ENCODE results near the gene C6orf132. TPM values are rescaled to one million over a fixed set of nuclear protein-coding genes. Genes with fewer than 3 reads are reported as not detected.

The C6orf132 gene
- total and polyA plus RNA-seq, 2 of the 8 experiments (the other 6 are each of a cell fraction or from before 2014, with no cell fraction given) = 31.5 to 64.0 TPM

- peaks cover 2 to 8% (median 5%) of the 10 kb centered on the region in 4 experiments; a peak in 6 of 7 replicates for H3K4me1 ChIP-seq (replicated peaks in 1 of 4; ENCODE audit: control insufficient read depth in 3 of 4, insufficient read depth in 4 of 4, low read length in 3 of 4)
- H3K56ac ChIP-seq (replicated peaks; ENCODE audit: insufficient read length, low read depth, low read length) = no peak overlapping the region
- no peak for TF ChIP-seq POU5F1 (IDR thresholded peaks at IDR 0.05; ENCODE audit: low read depth, low read length)
- TF ChIP-seq, protein P1, sequence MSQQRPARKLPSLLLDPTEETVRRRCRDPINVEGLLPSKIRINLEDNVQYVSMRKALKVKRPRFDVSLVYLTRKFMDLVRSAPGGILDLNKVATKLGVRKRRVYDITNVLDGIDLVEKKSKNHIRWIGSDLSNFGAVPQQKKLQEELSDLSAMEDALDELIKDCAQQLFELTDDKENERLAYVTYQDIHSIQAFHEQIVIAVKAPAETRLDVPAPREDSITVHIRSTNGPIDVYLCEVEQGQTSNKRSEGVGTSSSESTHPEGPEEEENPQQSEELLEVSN (IDR thresholded peaks at IDR 0.05) = no peak
- TF ChIP-seq TBP (IDR thresholded peaks at IDR 0.05; ENCODE audit: low read depth, low read length) = no peak
- TF ChIP-seq TCF12 (IDR thresholded peaks at IDR 0.05; ENCODE audit: low read depth, low read length) = no peak
- TF ChIP-seq HDAC6 (IDR thresholded peaks at IDR 0.05; ENCODE audit: low read depth, low read length) = no peak
- H2AFZ ChIP-seq (ENCODE audit: low read length) = no peak overlapping the region
- H3K23me2 ChIP-seq (ENCODE audit: low read depth, low read length) = no peaks in the 10 kb centered on the region; the same call in 1 of the 2 replicates
- H4K20me1 ChIP-seq (replicated peaks in 1 of 2; ENCODE audit: control insufficient read depth in 1 of 2, insufficient read depth in 2 of 2, low read length in 2 of 2) = peaks cover 10 to 21% of the 10 kb centered on the region in 2 experiments
- no peak overlapping the region for H3K14ac ChIP-seq (ENCODE audit: insufficient read length)
- 93% methylated on average over 25 of the region's 25 CpGs; no CpG with 5 or more reads in 1 of the 2 experiments for WGBS, 2 experiments (ENCODE audit: extremely low coverage in 1 of 2, insufficient coverage in 1 of 2, insufficient read length in 1 of 2, insufficient replicate concordance in 2 of 2, low coverage in 1 of 2, low lambda C conversion rate in 2 of 2, missing lambda C conversion rate in 1 of 2)
- no peak overlapping the region for H3K9ac ChIP-seq (replicated peaks in 1 of 4; ENCODE audit: extremely low read depth in 1 of 4, low read depth in 3 of 4, low read length in 3 of 4)
- no peak overlapping the region for H3K4me2 ChIP-seq (ENCODE audit: insufficient read depth in 1 of 2, low read depth in 2 of 2, low read length in 2 of 2)
- H3K79me1 ChIP-seq (ENCODE audit: low read depth, low read length) = peaks cover 16% of the 10 kb centered on the region
- H2BK12ac ChIP-seq (ENCODE audit: low read depth, low read length) = no peak overlapping the region
- no peak overlapping the region for H3K18ac ChIP-seq (ENCODE audit: extremely low read depth, low read length)
- H3K4me3 ChIP-seq (ENCODE audit: extremely low read depth in 1 of 4, insufficient read depth in 2 of 4, low read depth in 3 of 4, low read length in 4 of 4) = no peak overlapping the region
- H3K79me2 ChIP-seq (ENCODE audit: control insufficient read depth in 1 of 2, insufficient read depth in 2 of 2, low read length in 2 of 2) = peaks cover 4 to 45% of the 10 kb centered on the region in 2 experiments; a peak in 3 of 4 replicates
- H4K91ac ChIP-seq (replicated peaks; ENCODE audit: insufficient read length, low read length) = no peak overlapping the region
- FAIRE-seq = no peak
- no peak for DNase-seq (ENCODE audit: low read depth in 1 of 2, low spot score in 2 of 2)
- H4K8ac ChIP-seq (ENCODE audit: extremely low read depth, insufficient read depth, low read length) = no peak overlapping the region; the same call in 1 of the 2 replicates
- no peak overlapping the region for H2BK120ac ChIP-seq (replicated peaks; ENCODE audit: low read depth, low read length)
- no peak overlapping the region for H4K5ac ChIP-seq (ENCODE audit: insufficient read length, low read depth, low read length)
- CTCF ChIA-PET (ENCODE audit: partially characterized antibody) = interaction anchor here (0.8 to 5.2 kb wide), 10 partner anchors 9 to 86 kb away, joined by 3 to 30 read pairs (median 6); no protein-coding TSS in a partner anchor
- H3K27ac ChIP-seq (ENCODE audit: low read depth, low read length) = 0 out of 2 replicates have a peak overlapping the region, but pooled peaks have one; percentile 3
- no peak overlapping the region for H3K23ac ChIP-seq (ENCODE audit: insufficient read length)
- H2BK15ac ChIP-seq (ENCODE audit: low read length) = no peak overlapping the region
- no peak overlapping the region for H2BK5ac ChIP-seq (ENCODE audit: low read depth, low read length)
- H2BK20ac ChIP-seq (ENCODE audit: low read length) = no peak overlapping the region
- H3K36me3 ChIP-seq (ENCODE audit: control insufficient read depth in 2 of 4, insufficient read depth in 4 of 4, low read length in 3 of 4) = peaks cover 21 to 56% (median 41%) of the 10 kb centered on the region in 4 experiments
- H3K9me3 ChIP-seq (ENCODE audit: insufficient read depth in 2 of 2, low read depth in 1 of 2, low read length in 1 of 2) = no peaks in the 10 kb centered on the region
- no peak overlapping the region for H3K4ac ChIP-seq (replicated peaks; ENCODE audit: insufficient read length, low read depth, low read length)
- H2AK5ac ChIP-seq (ENCODE audit: low read depth, low read length) = no peak overlapping the region
- POLR2A ChIA-PET (ENCODE audit: partially characterized antibody) = interaction anchor here (0.6 to 5.6 kb wide), 5 partner anchors 11 to 799 kb away, joined by 3 to 41 read pairs (median 3); partner anchors contain the start of gene C6orf132
- H3K27me3 ChIP-seq (replicated peaks in 1 of 4; ENCODE audit: control insufficient read depth in 3 of 4, extremely low read depth in 1 of 4, insufficient read depth in 3 of 4, low read length in 3 of 4) = no peaks in the 10 kb centered on the region
Observed at GRCh38 chr6:42128460-42129359, 13.7 kb downstream of the C6orf132 start.

Measured in H1 (cell line).